K562 (cell line): ENCODE data around the gene TBPL2. TPM values are rescaled to one million over a fixed set of nuclear protein-coding genes. Genes with fewer than 3 reads are reported as not detected.

Experiments
- CBFB ChIP-seq: sonication (generic); formaldehyde crosslinking; IDR thresholded peaks from 2 replicates; pipeline ENCODE4 v1.4.0; 2020; ENCODE audit warnings: mild to moderate bottlenecking, missing genetic modification reagents
- CBX5 ChIP-seq: IDR thresholded peaks from 2 replicates; pipeline ENCODE4 v1.6.1; 2014; ENCODE audit warnings: low read depth, borderline replicate concordance
- ESRRB ChIP-seq: fragments of 250-450 bp; sonication (Bioruptor Pico); IDR thresholded peaks from 2 replicates; pipeline ENCODE4 v1.5.0; 2020; ENCODE audit warnings: mild to moderate bottlenecking, moderate library complexity, borderline replicate concordance
- ETV5 ChIP-seq: sonication (generic); formaldehyde crosslinking; IDR thresholded peaks from 2 replicates; pipeline ENCODE4 v1.4.0; 2020; ENCODE audit warnings: low read depth, mild to moderate bottlenecking, missing genetic modification reagents
- ETV6 ChIP-seq, 3 experiments: fragments of 150-350 bp in 1 of 3; sonication (generic) in 1 of 3; formaldehyde crosslinking in 1 of 3; IDR thresholded peaks; 2 replicates each; pipeline versions ENCODE4 v1.6.1 to v1.8.0; 2014 to 2022; ENCODE audit warnings: borderline replicate concordance in 2 of 3, low read depth in 2 of 3, antibody characterized with exemption in 1 of 3, low read length in 1 of 3, mild to moderate bottlenecking in 1 of 3, missing genetic modification reagents in 1 of 3
- JUND ChIP-seq, 2 experiments: IDR thresholded peaks; 2 replicates in 1 of 2; 3 replicates in 1 of 2; pipeline ENCODE4 v1.6.1; 2011; ENCODE audit warnings: borderline replicate concordance in 2 of 2, low read depth in 2 of 2, low read length in 2 of 2, improper control_type of control experiment in 1 of 2, missing biosample characterization in 1 of 2, missing genetic modification characterization in 1 of 2, missing genetic modification reagents in 1 of 2
- MXI1 ChIP-seq: IDR thresholded peaks from 2 replicates; pipeline ENCODE4 v1.6.1; 2011; ENCODE audit warnings: low read depth, mild to moderate bottlenecking, improper control_type of control experiment, low read length
- NFATC3 ChIP-seq: fragments of 450-650 bp; IDR thresholded peaks from 2 replicates; pipeline ENCODE4 v1.6.1; 2017; ENCODE audit warnings: mild to moderate bottlenecking
- SETDB1 ChIP-seq: IDR thresholded peaks from one replicate; pipeline ENCODE4 v1.6.1; 2012; ENCODE audit warnings: low read length, control low read depth, inconsistent platforms
- SMAD4 ChIP-seq: fragments of 250-450 bp; sonication (Bioruptor Pico); conservative IDR thresholded peaks from 2 replicates; pipeline ENCODE4 v1.8.0; 2021; ENCODE audit warnings: inconsistent platforms, mild to moderate bottlenecking, moderate library complexity
- SP2 ChIP-seq: IDR thresholded peaks from 2 replicates; pipeline ENCODE4 v1.6.1; 2011; ENCODE audit warnings: mild to moderate bottlenecking, low read depth, low read length, moderate library complexity; ENCODE audit not compliant: poor library complexity, severe bottlenecking; ENCODE audit errors: extremely low read depth
- STAG1 ChIP-seq: sonication (generic); formaldehyde crosslinking; IDR thresholded peaks from 2 replicates; pipeline ENCODE4 v1.5.0; 2020; ENCODE audit warnings: missing genetic modification reagents, borderline replicate concordance
- TSC22D4 ChIP-seq: fragments of 450-650 bp; IDR thresholded peaks from 2 replicates; pipeline ENCODE4 v1.6.1; 2016; ENCODE audit warnings: missing genetic modification characterization, missing biosample characterization, control low read depth
- USF1 ChIP-seq: sonication (generic); formaldehyde crosslinking; IDR thresholded peaks from 2 replicates; pipeline ENCODE4 v1.9.0; 2022; ENCODE audit warnings: mild to moderate bottlenecking, missing genetic modification reagents
- ZC3H4 ChIP-seq: sonication (generic); formaldehyde crosslinking; IDR thresholded peaks from 2 replicates; pipeline ENCODE4 v1.9.0; 2021; ENCODE audit warnings: missing genetic modification reagents, borderline replicate concordance
- ZNF592 ChIP-seq: fragments of 450-650 bp; IDR thresholded peaks from 2 replicates; pipeline ENCODE4 v1.6.1; 2017; ENCODE audit warnings: antibody characterized with exemption, mild to moderate bottlenecking
- ZNF79 ChIP-seq: fragments of 250-450 bp; sonication (Bioruptor Pico); IDR thresholded peaks from 2 replicates; pipeline ENCODE4 v1.4.0; 2020; ENCODE audit warnings: low read depth, mild to moderate bottlenecking, moderate library complexity
- polyA plus RNA-seq, 8 experiments: library from polyadenylated mRNA; depleted of rRNA in 4 of 8; stranded (reverse) in 5 of 8; unstranded in 3 of 8; fragments of >200 nt; fragmentation: Nextera tagmentation in 2 of 8; fragmentation: Illumina TruSeq in 1 of 8; extraction: Ambion mirVana in 2 of 8; extraction: Trizol in 1 of 8; gene quantifications; 2 replicates each; pipeline versions ENCODE4 v1.2.1 to v1.2.3, GENCODE V29; 2011 to 2014; ENCODE audit warnings: inconsistent platforms in 1 of 8, missing spikeins in 1 of 8
- total RNA-seq, 7 experiments: library from RNA; depleted of rRNA in 6 of 7; stranded (reverse); fragments of >200 nt in 6 of 7; fragmentation: Illumina TruSeq in 2 of 7; extraction: Trizol in 2 of 7; gene quantifications; 2 replicates each; pipeline versions ENCODE4 v1.2.1 to v1.2.3, GENCODE V29; 2011 to 2021; ENCODE audit warnings: low replicate concordance in 1 of 7

Gene TBPL2
- total and polyA plus RNA-seq, 9 of the 15 experiments (the other 6 are each of a cell fraction or from before 2014, with no cell fraction given): not detected

DNA sequence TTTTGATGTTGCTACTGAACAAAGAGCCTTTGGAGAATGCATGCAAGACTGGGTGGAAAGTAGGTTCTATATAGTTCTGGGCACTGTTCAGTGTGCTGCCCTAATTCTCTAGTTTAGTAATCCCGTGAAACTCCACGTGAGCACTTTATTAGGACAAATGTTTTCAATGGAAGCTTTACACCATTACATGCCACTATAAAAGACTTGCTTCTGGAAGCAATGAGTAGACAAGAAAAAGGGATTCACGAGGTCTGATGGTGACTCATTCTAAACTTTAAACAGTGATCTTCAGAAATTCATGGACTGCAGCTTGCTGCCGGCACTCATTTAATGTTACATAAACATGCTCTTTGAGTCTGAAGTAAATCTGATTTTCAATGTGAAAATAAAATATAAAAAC is 51.1 kb downstream of the TBPL2 start (continued):
- TF ChIP-seq JUND (IDR thresholded peaks at IDR 0.05; ENCODE audit: borderline replicate concordance, low read depth, low read length) (peak; percentile 60; the same call in 1 of the 2 replicates), JUND (tag; IDR thresholded peaks at IDR 0.05; ENCODE audit: borderline replicate concordance, low read depth, low read length) (peak; percentile 51; the same call in 1 of the 3 replicates), STAG1 (CRISPR knock-in tag) (no peak), NFATC3 (no peak), CBFB (CRISPR knock-in tag) (no peak), SP2 (no peak), ZNF592 (peak; percentile 33; the same call in 1 of the 2 replicates), ETV6 (IDR thresholded peaks at IDR 0.05; ENCODE audit: borderline replicate concordance in 1 of 2, low read depth in 2 of 2, low read length in 1 of 2) (no peak), ETV6 (CRISPR knock-in tag; IDR thresholded peaks at IDR 0.05; ENCODE audit: borderline replicate concordance) (no peak), ETV5 (CRISPR knock-in tag) (no peak), SETDB1 (no peak), ZC3H4 (no peak), TSC22D4 (no peak), MXI1 (no peak), USF1 (CRISPR knock-in tag) (no peak), SMAD4 (CRISPR knock-in tag) (no peak), ESRRB (CRISPR knock-in tag) (no peak), CBX5 (no peak), ZNF79 (CRISPR knock-in tag) (no peak)
- TF ChIP-seq, all 486 proteins: peak for 4
